Coronary artery (tissue), 2 donors: ENCODE data around the gene PEX14.

Experiments used
- DNase-seq: peaks from one replicate; pipeline ENCODE4 v3.0.0-alpha.2; 2017; ENCODE audit warnings: low spot score
- H3K27ac ChIP-seq, 2 donors: fragments of 200-600 bp; sonication (generic); one replicate each; pipeline ENCODE4 v1.5.1; 2016 to 2019
- H3K4me3 ChIP-seq: fragments of 200-600 bp; sonication (generic); 2 replicates; pipeline ENCODE4 v1.5.1; 2016; ENCODE audit warnings: mild to moderate bottlenecking, moderate library complexity
- CTCF ChIP-seq: fragments of 200-600 bp; sonication (generic); IDR thresholded peaks from one replicate; pipeline ENCODE4 v1.5.1; 2019; ENCODE audit warnings: antibody characterized with exemption

Gene PEX14

GRCh38 chr1:10520497-10520896 lies 45.7 kb downstream of the PEX14 start:
- H3K27ac ChIP-seq = no peak overlapping the region
- no peak for TF ChIP-seq CTCF
- no peak for DNase-seq
- no peak overlapping the region for H3K4me3 ChIP-seq

DNA sequence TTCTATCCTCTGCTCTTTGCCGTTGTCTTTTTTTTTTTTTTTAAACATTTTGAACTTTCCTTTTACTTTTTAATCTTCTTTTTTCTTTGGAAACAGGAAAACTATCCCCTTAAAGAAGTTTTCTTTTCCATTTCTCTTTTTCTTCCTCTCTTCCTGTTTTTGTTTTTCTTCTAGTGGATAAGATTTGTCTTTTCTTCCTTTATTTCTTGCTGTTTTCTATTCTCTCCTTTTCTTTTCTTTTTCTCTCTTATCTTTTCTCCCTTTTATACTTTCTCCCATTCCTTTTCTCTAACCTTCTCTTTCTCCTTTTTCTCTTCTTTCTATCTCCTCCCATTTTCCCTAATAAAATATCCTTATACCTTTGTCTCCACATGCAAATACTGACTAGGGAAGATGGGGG lies 46.2 kb downstream of the PEX14 start:
- TF ChIP-seq CTCF = no peak
- DNase-seq = no peak
- Histone ChIP-seq H3K4me3 (no peak overlapping the region), H3K27ac (no peak overlapping the region)

DNA sequence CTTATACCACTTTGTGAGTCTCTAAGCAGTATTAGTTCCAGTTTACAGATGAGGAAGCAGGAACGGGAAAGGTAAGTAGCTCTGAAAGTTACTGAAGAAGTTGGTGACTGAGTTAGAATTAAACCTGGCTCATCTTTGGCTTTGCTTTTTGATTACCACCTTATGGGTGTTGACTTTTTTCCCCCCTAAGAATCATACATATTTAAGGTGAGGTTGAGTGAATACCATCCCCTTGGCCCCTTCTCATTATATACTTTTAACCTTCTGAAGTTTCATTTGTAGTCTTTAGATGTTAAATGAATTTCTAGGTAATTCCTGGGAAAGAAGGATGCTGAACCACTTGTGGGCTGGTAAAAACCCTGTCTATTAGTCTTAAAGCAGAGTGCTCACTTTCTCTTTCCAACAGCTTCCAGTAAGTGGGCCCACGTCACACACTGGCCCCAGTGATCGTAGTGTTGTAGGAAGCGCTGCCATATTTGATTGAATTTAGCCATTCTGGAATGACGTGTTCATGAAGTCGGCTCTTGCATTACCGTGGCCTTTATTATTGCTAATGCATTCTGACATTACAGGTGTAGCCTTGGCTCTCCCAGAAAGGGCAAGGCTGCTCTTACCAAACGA lies 46.9 kb downstream of the PEX14 start:
- Histone ChIP-seq H3K27ac (no peak overlapping the region), H3K4me3 (no peak overlapping the region)
- TF ChIP-seq CTCF = no peak
- DNase-seq = no peak

DNA sequence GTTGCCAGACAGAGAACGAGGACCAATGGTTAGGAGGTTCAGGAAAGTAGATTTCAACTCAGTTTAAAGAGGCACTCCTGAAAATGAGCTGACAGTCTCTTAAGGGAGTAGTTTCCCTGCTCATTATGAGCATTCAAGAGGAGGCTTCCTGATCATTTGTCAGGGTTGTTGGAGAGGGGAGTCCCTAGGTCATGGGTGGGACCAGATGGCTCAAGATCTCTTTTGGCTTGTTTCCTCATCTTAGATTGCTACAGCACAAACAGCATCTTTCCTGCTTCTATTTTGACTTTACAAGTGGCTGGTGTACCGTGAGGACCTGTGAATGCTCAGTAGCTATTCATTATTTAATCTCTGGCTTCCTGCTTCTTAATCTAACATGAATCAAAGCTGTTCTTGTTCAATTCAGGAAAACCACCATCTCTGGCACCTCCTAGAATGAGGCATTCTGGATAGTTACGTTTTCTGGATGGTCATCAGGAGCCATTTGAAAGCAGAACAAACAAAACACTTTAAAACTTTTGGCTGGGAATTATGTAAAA lies 47.6 kb downstream of the PEX14 start:
- Histone ChIP-seq H3K27ac (no peak overlapping the region), H3K4me3 (no peak overlapping the region)
- no peak for TF ChIP-seq CTCF
- no peak for DNase-seq

DNA sequence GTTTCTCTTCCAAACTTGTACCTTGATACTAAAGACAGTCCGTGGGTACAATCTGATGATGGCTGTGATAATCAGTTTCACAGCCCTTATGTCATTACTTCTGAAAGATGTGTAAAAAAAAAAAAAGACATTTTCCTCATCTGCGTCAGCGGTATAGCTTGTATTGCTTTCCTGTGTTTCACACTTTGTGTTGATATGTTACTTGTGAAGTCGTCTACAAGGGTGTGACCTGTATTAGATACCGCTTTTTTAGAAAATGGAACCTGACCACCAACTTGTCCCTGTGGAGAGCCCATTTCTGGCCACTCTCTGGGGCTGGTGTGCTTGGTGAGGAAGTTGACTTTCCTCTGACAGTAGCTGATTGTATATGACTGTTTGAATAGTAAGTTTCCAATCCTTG lies 50.5 kb downstream of the PEX14 start:
- Histone ChIP-seq H3K4me3 (no peak overlapping the region), H3K27ac (no peak overlapping the region)
- no peak for DNase-seq
- TF ChIP-seq CTCF = no peak

- DNase-seq = no peak
- Histone ChIP-seq H3K4me3 (peak overlapping the region; percentile 14), H3K27ac (peak overlapping the region in 1 of 2 donors; percentile 40)
- TF ChIP-seq CTCF = no peak
Observed at GRCh38 chr1:10528066-10529014, 53.6 kb downstream of the PEX14 start.
